Stimulated activated CD8-positive, alpha-beta memory T cell treated with anti-CD3 and anti-CD28 coated beads, Interleukin-4, amount 100 ng/mL, for 1 hour (primary cell): ENCODE results near the gene DDC.
"Not testable (repeated sequence)": the region's sequence is repeated elsewhere in the genome, so short reads cannot be mapped to it uniquely, and the experiment has no call there.

ENCODE experiments used
- DNase-seq, 2 donors: peaks; one replicate each; pipeline ENCODE4 v3.0.0-alpha.2; 2020; ENCODE audit warnings: low read depth in 2 of 2, low spot score in 1 of 2

Gene DDC

GRCh38 chr7:50589364-50589763, 24.2 kb upstream of the DDC start:
- no peak for DNase-seq

GRCh38 chr7:50588937-50589336, 23.7 kb upstream of the DDC start:
- no peak for DNase-seq

GRCh38 chr7:50587737-50588136, 22.5 kb upstream of the DDC start:
- DNase-seq = no peak

- no peak for DNase-seq
Observed at GRCh38 chr7:50584793-50585408, 19.7 kb upstream of the DDC start.

- no peak for DNase-seq
Observed at GRCh38 chr7:50584386-50584785, 19.2 kb upstream of the DDC start.

- not testable (repeated sequence) for DNase-seq
Observed at GRCh38 chr7:50583295-50583694, 18.1 kb upstream of the DDC start.

GRCh38 chr7:50582271-50582670, 17.1 kb upstream of the DDC start:
- not testable (repeated sequence) for DNase-seq

- not testable (repeated sequence) for DNase-seq
Observed at GRCh38 chr7:50580666-50581065, 15.5 kb upstream of the DDC start.

GRCh38 chr7:50580057-50580456, 14.9 kb upstream of the DDC start:
- DNase-seq = no peak

- not testable (repeated sequence) for DNase-seq
Observed at GRCh38 chr7:50578105-50578504, 12.9 kb upstream of the DDC start.

GRCh38 chr7:50577569-50577968, 12.4 kb upstream of the DDC start:
- DNase-seq = no peak

- DNase-seq = not testable (repeated sequence)
Observed at GRCh38 chr7:50576388-50576787, 11.2 kb upstream of the DDC start.

- DNase-seq = no peak
Observed at GRCh38 chr7:50567715-50568261, 2.6 kb upstream of the DDC start.

- DNase-seq = no peak
Observed at GRCh38 chr7:50565977-50566376, 772 bp upstream of the DDC start.

- no peak for DNase-seq
Observed at GRCh38 chr7:50565559-50565916, 333 bp upstream of the DDC start.

- no peak for DNase-seq
Observed at GRCh38 chr7:50564171-50564570, 1.0 kb downstream of the DDC start.

GRCh38 chr7:50562136-50562535, 3.1 kb downstream of the DDC start:
- DNase-seq = no peak

- no peak for DNase-seq
Observed at GRCh38 chr7:50560865-50561351, 4.3 kb downstream of the DDC start.

- no peak for DNase-seq
Observed at GRCh38 chr7:50559881-50560280, 5.3 kb downstream of the DDC start.

GRCh38 chr7:50558294-50559053, 6.7 kb downstream of the DDC start:
- DNase-seq = no peak

GRCh38 chr7:50557099-50557498, 8.1 kb downstream of the DDC start:
- DNase-seq = no peak

- DNase-seq = no peak
Observed at GRCh38 chr7:50556247-50556991, 8.8 kb downstream of the DDC start.
